Activated CD4-positive, alpha-beta memory T cell treated with anti-CD3 and anti-CD28 coated beads, Interleukin-2, amount 10 ng/mL, durations not matched to agents 7 days and 5 days (primary cell): ENCODE data around the gene GALNT7. TPM values are rescaled to one million over a fixed set of nuclear protein-coding genes. Genes with fewer than 3 reads are reported as not detected.

ENCODE experiments used
- CTCF ChIA-PET: fragments of 350-600 bp; sonication (Branson Sonifier 250); formaldehyde crosslinking; loops from one replicate; lab custom pipeline; 2021; ENCODE audit warnings: antibody characterized with exemption, inconsistent platforms; lab: Charles Lee
- POLR2A ChIA-PET: fragments of 350-600 bp; sonication (Branson Sonifier 250); formaldehyde crosslinking; loops from one replicate; lab custom pipeline; 2021; ENCODE audit warnings: antibody characterized with exemption; lab: Charles Lee
- DNase-seq: peaks from one replicate; pipeline ENCODE4 v3.0.0-alpha.2; 2020
- H3K27ac Mint-ChIP-seq: one replicate; pipeline ENCODE4 v1.8.0; 2021; ENCODE audit warnings: mild to moderate bottlenecking, mixed read lengths
- H3K27me3 Mint-ChIP-seq: one replicate; pipeline ENCODE4 v1.8.0; 2021; ENCODE audit warnings: mixed read lengths
- H3K36me3 Mint-ChIP-seq: one replicate; pipeline ENCODE4 v1.8.0; 2021; ENCODE audit warnings: low read depth, mixed read lengths
- H3K4me1 Mint-ChIP-seq: one replicate; pipeline ENCODE4 v1.8.0; 2021; ENCODE audit warnings: mixed read lengths
- H3K4me3 Mint-ChIP-seq: one replicate; pipeline ENCODE4 v1.8.0; 2021; ENCODE audit warnings: mild to moderate bottlenecking, mixed read lengths
- H3K9me3 Mint-ChIP-seq: one replicate; pipeline ENCODE4 v1.8.0; 2021; ENCODE audit warnings: mixed read lengths
- total RNA-seq, 2 experiments: library from RNA; stranded (reverse); gene quantifications; one replicate each; pipeline ENCODE4 v1.2.3, GENCODE V29; 2021

The GALNT7 gene
- total RNA-seq, 2 experiments from 2014 or later: 16.0 to 19.1 TPM

GRCh38 chr4:173185847-173186510 lies 17.4 kb downstream of the GALNT7 start:
- Mint-ChIP-seq H3K27ac (no peak overlapping the region), H3K36me3 (no peaks in the 10 kb centered on the region), H3K9me3 (no peaks in the 10 kb centered on the region), H3K27me3 (no peaks in the 10 kb centered on the region), H3K4me3 (no peak overlapping the region), H3K4me1 (peaks cover 15% of the 10 kb centered on the region)
- ChIA-PET CTCF (interaction anchor here (0.6 kb wide), 1 partner anchor 172 kb away, joined by 3 read pairs; no protein-coding TSS in a partner anchor), POLR2A (no interaction called here)
- no peak for DNase-seq

- Mint-ChIP-seq H3K4me3 (no peak overlapping the region), H3K9me3 (no peaks in the 10 kb centered on the region), H3K27me3 (no peaks in the 10 kb centered on the region), H3K36me3 (no peaks in the 10 kb centered on the region), H3K4me1 (peaks cover 31% of the 10 kb centered on the region), H3K27ac (no peak overlapping the region)
- ChIA-PET CTCF (no interaction called here), POLR2A (no interaction called here)
- no peak for DNase-seq
These were observed 19.1 kb downstream of the GALNT7 start for GRCh38 chr4:173187732-173188131.

DNA sequence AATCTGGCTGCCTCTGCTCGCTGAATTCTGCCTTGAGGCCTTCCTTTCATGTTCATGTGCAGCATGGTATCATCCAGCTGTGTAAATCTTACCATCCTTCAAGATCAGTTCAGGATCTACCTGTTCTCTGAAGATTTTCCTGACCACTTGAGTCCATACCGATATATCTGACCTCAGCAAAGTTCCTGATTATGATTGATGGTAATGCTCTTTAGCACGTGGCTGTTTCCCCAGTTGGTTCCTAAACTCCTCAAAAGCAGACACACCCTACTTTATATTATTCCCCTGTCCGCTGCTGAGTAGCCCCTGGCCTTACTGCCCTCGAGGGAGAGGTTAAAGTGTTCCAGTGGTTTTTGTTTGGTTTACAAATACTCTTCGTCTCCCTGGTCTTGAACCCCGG lies 20.0 kb downstream of the GALNT7 start:
- no peak for DNase-seq
- Mint-ChIP-seq H3K36me3 (no peaks in the 10 kb centered on the region), H3K27me3 (no peaks in the 10 kb centered on the region), H3K9me3 (no peaks in the 10 kb centered on the region), H3K4me3 (no peak overlapping the region), H3K27ac (no peak overlapping the region), H3K4me1 (peaks cover 32% of the 10 kb centered on the region)
- ChIA-PET CTCF (no interaction called here), POLR2A (no interaction called here)

DNA sequence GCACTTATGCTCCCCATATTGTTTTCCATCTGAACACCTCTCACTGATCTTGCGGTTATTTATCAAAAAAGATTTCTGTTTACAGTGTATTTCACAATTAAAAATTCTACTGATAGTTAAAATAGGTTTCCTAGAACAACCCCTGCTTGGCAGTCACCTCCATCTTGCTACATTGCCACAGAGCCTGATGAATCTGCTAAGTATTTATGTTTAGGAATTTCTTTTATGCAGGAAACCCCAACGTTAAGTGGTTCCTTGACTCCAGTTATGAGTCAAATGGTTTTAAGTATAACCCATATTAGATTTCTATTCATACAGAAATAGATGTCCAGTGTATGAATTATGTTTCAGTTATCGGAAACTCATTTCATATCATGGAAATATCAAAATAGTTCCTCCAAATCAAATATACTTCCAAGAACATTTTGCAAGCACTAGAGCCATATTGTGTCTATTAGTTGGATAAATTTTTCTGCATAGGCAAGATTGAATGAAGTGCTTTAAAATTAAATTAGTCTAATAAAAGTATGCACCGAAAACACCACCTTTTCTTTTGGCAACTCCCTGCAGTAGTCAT lies 20.6 kb downstream of the GALNT7 start:
- ChIA-PET POLR2A (no interaction called here), CTCF (no interaction called here)
- H3K4me3 Mint-ChIP-seq: no peak overlapping the region
- no peak overlapping the region for H3K27ac Mint-ChIP-seq
- H3K9me3 Mint-ChIP-seq: no peaks in the 10 kb centered on the region
- H3K4me1 Mint-ChIP-seq: peaks cover 32% of the 10 kb centered on the region
- DNase-seq: no peak
- no peaks in the 10 kb centered on the region for H3K27me3 Mint-ChIP-seq
- no peaks in the 10 kb centered on the region for H3K36me3 Mint-ChIP-seq

GRCh38 chr4:173191623-173192041 lies 23.0 kb downstream of the GALNT7 start:
- no peak overlapping the region for H3K4me3 Mint-ChIP-seq
- CTCF ChIA-PET: no interaction called here
- peaks cover 24% of the 10 kb centered on the region for H3K4me1 Mint-ChIP-seq

DNA sequence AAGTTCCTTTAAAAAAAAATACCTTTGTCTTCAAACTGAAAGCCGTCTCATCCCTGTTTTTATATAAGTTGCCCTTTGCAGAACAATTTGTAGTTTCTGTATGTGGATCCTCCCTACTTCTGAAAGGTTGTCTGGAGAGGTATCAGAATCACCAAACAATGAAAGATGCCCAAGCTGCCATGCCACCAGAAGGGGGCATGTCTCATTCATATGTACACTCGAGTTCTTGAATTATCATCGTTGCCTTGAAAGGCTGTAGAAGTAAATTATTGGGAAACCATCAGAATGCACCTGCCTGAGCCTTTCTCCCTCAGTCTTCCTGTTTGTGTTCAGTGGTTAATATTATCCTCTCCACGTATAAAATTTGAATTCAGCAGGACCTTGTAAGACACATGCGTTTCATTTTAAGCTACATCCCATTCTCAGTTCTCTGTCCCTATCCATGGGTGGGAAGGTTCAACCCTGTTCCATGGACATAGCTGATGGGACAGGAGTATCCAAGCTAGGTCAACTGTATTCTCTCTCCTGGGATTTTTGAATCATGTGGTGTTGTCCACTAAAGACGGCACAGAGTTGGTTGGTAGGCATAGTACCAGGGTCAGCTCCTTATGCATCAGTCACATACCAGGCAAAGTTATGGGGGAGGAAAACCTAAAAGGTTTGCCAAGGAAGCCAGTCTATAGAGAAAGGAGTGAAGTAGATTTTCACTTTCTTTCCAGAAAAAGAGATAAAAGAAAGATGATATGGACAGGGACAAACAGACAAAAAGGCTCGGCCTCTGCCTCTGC lies 24.0 kb downstream of the GALNT7 start:
- Mint-ChIP-seq H3K4me3 (no peak overlapping the region), H3K27ac (no peak overlapping the region), H3K36me3 (no peaks in the 10 kb centered on the region), H3K4me1 (peaks cover 24% of the 10 kb centered on the region), H3K9me3 (no peaks in the 10 kb centered on the region), H3K27me3 (no peaks in the 10 kb centered on the region)
- DNase-seq: no peak
- ChIA-PET CTCF (interaction anchor here (0.7 to 1.3 kb wide), 3 partner anchors 17 to 109 kb away, joined by 3 read pairs; no protein-coding TSS in a partner anchor), POLR2A (interaction anchor here (0.9 kb wide), 1 partner anchor 65 kb away, joined by 3 read pairs; no protein-coding TSS in a partner anchor)

More at GRCh38 chr4:173191623-173192041, 23.0 kb downstream of the GALNT7 start:
- no peaks in the 10 kb centered on the region for H3K36me3 Mint-ChIP-seq
- no peaks in the 10 kb centered on the region for H3K9me3 Mint-ChIP-seq
- POLR2A ChIA-PET: no interaction called here
- H3K27me3 Mint-ChIP-seq: no peaks in the 10 kb centered on the region
- DNase-seq: no peak
- no peak overlapping the region for H3K27ac Mint-ChIP-seq

DNA sequence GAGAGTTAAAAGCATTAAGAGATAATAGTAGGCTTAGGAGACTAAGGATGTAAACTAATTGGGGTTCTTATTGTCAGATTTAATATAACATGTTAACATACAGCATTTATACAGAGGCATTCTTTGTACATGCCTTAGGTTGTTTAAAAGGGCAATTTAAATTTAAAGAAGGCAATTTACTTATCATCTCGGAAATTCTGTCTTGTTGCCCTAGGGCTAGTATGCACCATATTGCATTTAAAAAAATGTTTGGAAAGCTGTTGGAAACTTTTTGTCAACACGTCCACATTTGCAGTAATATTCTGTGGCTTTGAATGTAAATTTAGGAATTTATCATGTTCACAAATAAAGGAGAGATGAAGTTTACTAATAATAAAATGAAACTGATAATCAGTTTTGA lies 25.5 kb downstream of the GALNT7 start:
- Mint-ChIP-seq H3K36me3 (no peaks in the 10 kb centered on the region), H3K27ac (no peak overlapping the region), H3K4me3 (no peak overlapping the region), H3K27me3 (no peaks in the 10 kb centered on the region), H3K4me1 (peaks cover 20% of the 10 kb centered on the region), H3K9me3 (no peaks in the 10 kb centered on the region)
- ChIA-PET CTCF (no interaction called here), POLR2A (no interaction called here)
- no peak for DNase-seq

- no peak overlapping the region for H3K4me3 Mint-ChIP-seq
- CTCF ChIA-PET: no interaction called here
- POLR2A ChIA-PET: no interaction called here
- peaks cover 20% of the 10 kb centered on the region for H3K4me1 Mint-ChIP-seq
- H3K9me3 Mint-ChIP-seq: no peaks in the 10 kb centered on the region
- no peak for DNase-seq
- no peak overlapping the region for H3K27ac Mint-ChIP-seq
- H3K27me3 Mint-ChIP-seq: no peaks in the 10 kb centered on the region
- no peaks in the 10 kb centered on the region for H3K36me3 Mint-ChIP-seq
These were observed 26.5 kb downstream of the GALNT7 start for GRCh38 chr4:173195109-173195508.

GRCh38 chr4:173199553-173199952 lies 30.9 kb downstream of the GALNT7 start:
- Mint-ChIP-seq H3K27ac (no peak overlapping the region), H3K4me1 (no peaks in the 10 kb centered on the region), H3K27me3 (no peaks in the 10 kb centered on the region), H3K9me3 (peaks cover 6% of the 10 kb centered on the region), H3K4me3 (no peak overlapping the region), H3K36me3 (peaks cover 8% of the 10 kb centered on the region)
- POLR2A ChIA-PET: no interaction called here
- DNase-seq: no peak
- CTCF ChIA-PET: no interaction called here

DNA sequence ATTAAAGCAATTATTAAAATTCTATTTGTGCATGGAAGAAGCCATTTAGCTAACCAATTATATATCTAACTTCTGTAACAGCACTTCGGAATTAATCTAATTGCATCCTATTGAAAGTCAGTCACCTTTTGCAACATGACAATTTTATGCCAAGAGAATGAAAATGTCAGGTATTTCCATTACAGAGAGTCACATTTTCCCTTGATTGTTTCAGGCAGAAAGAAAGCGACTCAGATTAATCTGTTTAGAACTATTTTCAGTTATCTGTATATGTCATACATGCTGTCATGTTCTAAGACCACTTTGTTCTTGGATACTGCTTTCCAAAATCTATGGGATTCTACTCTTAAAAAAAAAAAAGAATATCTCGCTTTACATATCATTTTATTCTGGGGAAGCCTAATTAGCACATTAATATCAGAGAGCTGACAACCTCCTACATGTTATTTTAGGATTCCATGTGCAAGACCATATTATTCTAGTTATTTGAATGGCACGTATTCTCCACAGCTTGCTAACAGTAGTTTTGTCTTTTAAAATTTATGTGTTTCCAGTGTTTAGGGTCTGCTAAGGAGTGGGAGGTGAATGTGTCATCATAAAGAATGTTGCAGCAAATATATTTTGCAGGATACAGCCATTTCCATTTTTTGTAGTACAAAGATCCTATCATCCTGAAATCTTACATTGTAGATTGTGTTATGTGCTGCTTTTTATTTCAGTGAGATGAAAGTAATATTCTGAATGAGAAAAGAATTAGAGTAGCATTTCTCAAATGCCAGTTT lies 31.7 kb downstream of the GALNT7 start:
- ChIA-PET CTCF (no interaction called here), POLR2A (no interaction called here)
- Mint-ChIP-seq H3K27ac (no peak overlapping the region), H3K27me3 (no peaks in the 10 kb centered on the region), H3K4me1 (no peaks in the 10 kb centered on the region), H3K4me3 (no peak overlapping the region), H3K36me3 (peaks cover 14% of the 10 kb centered on the region), H3K9me3 (peaks cover 6% of the 10 kb centered on the region)
- no peak for DNase-seq

- ChIA-PET POLR2A (interaction anchor here (1.4 kb wide), 1 partner anchor 132 kb away, joined by 3 read pairs; the partner anchor contains the start of gene HMGB2), CTCF (no interaction called here)
- peaks cover 6% of the 10 kb centered on the region for H3K9me3 Mint-ChIP-seq
- H3K27ac Mint-ChIP-seq: no peak overlapping the region
- H3K4me1 Mint-ChIP-seq: no peaks in the 10 kb centered on the region
- DNase-seq: no peak
- H3K36me3 Mint-ChIP-seq: peaks cover 19% of the 10 kb centered on the region
- H3K4me3 Mint-ChIP-seq: no peak overlapping the region
- no peaks in the 10 kb centered on the region for H3K27me3 Mint-ChIP-seq
These were observed 33.8 kb downstream of the GALNT7 start for GRCh38 chr4:173202395-173202794.

DNA sequence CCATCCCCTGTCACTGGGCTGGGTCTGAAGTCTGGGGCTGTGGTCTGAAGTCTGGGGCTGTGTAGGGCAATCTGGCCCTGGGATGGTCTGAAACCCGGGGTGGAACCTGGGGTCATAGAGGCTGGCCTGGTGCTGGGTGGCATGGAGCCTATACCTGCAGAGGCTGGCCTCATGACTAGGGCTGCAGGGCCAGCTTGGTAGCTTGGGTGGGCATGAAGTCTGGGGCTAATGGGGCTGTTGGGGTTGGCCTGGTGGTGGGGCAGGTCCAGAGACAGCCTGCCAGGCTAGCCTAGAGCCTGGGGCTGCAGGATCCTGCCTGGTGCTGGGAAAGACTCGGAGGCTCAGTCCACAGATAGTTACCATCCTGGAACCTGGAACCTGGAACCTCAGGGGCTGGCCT lies 37.0 kb downstream of the GALNT7 start:
- peaks cover 6% of the 10 kb centered on the region for H3K9me3 Mint-ChIP-seq
- no peak for DNase-seq
- POLR2A ChIA-PET: no interaction called here
- peaks cover 19% of the 10 kb centered on the region for H3K36me3 Mint-ChIP-seq
- no peak overlapping the region for H3K4me3 Mint-ChIP-seq
- no peaks in the 10 kb centered on the region for H3K4me1 Mint-ChIP-seq
- CTCF ChIA-PET: no interaction called here
- H3K27me3 Mint-ChIP-seq: no peaks in the 10 kb centered on the region
- no peak overlapping the region for H3K27ac Mint-ChIP-seq

- ChIA-PET POLR2A (no interaction called here), CTCF (no interaction called here)
- no peak overlapping the region for H3K4me3 Mint-ChIP-seq
- H3K9me3 Mint-ChIP-seq: peaks cover 6% of the 10 kb centered on the region
- no peaks in the 10 kb centered on the region for H3K27me3 Mint-ChIP-seq
- H3K27ac Mint-ChIP-seq: no peak overlapping the region
- H3K4me1 Mint-ChIP-seq: peaks cover 2% of the 10 kb centered on the region
- H3K36me3 Mint-ChIP-seq: peaks cover 19% of the 10 kb centered on the region
- no peak for DNase-seq
These were observed 39.8 kb downstream of the GALNT7 start for GRCh38 chr4:173208420-173208819.
